Endothelial cell of umbilical vein (primary cell): ENCODE results near the gene DCAF4. TPM values are rescaled to one million over a fixed set of nuclear protein-coding genes. Genes with fewer than 3 reads are reported as not detected.

Source experiments
- BruUV-seq: library from RNA; stranded (reverse); fragments of 400-500 nt; replicated peaks from 2 replicates; lab custom pipeline; 2021; lab: Mats Ljungman, UMichigan
- CTCF ChIA-PET: fragments of 300-600, 350-600 bp; sonication (Branson Sonifier 250); formaldehyde crosslinking; loops from one replicate; lab custom pipeline; 2021; ENCODE audit warnings: antibody characterized with exemption, inconsistent platforms; lab: Charles Lee
- POLR2A ChIA-PET: fragments of 300-600, 350-600 bp; sonication (Branson Sonifier 250); formaldehyde crosslinking; loops from one replicate; lab custom pipeline; 2021; ENCODE audit warnings: antibody characterized with exemption, inconsistent platforms; lab: Charles Lee
- DNase-seq: peaks from one replicate; pipeline ENCODE4 v3.0.0-alpha.2; 2011; ENCODE audit warnings: low read depth, low spot score
- FAIRE-seq: peaks from 2 replicates; lab custom pipeline; 2011; peaks lifted over from hg19 to GRCh38; lab: Jason Lieb, UNC
- H2AFZ ChIP-seq: 2 replicates; pipeline ENCODE4 v1.6.0; 2012; ENCODE audit warnings: low read depth, low read length, control low read depth, inconsistent platforms
- H3K27ac ChIP-seq: 2 replicates; pipeline ENCODE4 v1.5.1; 2011; ENCODE audit warnings: low read depth, mild to moderate bottlenecking, control low read depth, low read length, moderate library complexity; ENCODE audit not compliant: insufficient read depth
- H3K27me3 ChIP-seq, 2 experiments: 2 replicates each; pipeline versions ENCODE4 v1.6.0 to v1.6.1; 2011; ENCODE audit warnings: low read length in 2 of 2, mixed read lengths in 1 of 2; ENCODE audit not compliant: control insufficient read depth in 2 of 2, insufficient read depth in 2 of 2
- H3K36me3 ChIP-seq, 2 experiments: 2 replicates in 1 of 2; 3 replicates in 1 of 2; pipeline ENCODE4 v1.5.1; 2011; ENCODE audit warnings: low read length in 2 of 2, mild to moderate bottlenecking in 1 of 2, moderate library complexity in 1 of 2; ENCODE audit not compliant: control insufficient read depth in 2 of 2, insufficient read depth in 2 of 2; ENCODE audit errors: extremely low read depth in 1 of 2
- H3K4me1 ChIP-seq: 3 replicates; pipeline ENCODE4 v1.5.1; 2011; ENCODE audit warnings: mild to moderate bottlenecking, low read length; ENCODE audit not compliant: control insufficient read depth, insufficient read depth; ENCODE audit errors: extremely low read depth
- H3K4me2 ChIP-seq: 2 replicates; pipeline ENCODE4 v1.6.1; 2011; ENCODE audit warnings: low read length, control low read depth, mixed read lengths; ENCODE audit not compliant: insufficient read depth
- H3K4me3 ChIP-seq, 3 experiments: fragments of 200-600 bp in 1 of 3; sonication (generic), shearing (Covaris generic) in 1 of 3; replicated peaks in 1 of 3; 2 replicates each; pipeline ENCODE4 v1.5.1; 2011 to 2016; ENCODE audit warnings: control low read depth in 3 of 3, low read length in 3 of 3, mild to moderate bottlenecking in 2 of 3, inconsistent platforms in 1 of 3, low read depth in 1 of 3, moderate library complexity in 1 of 3; ENCODE audit not compliant: insufficient read depth in 1 of 3
- H3K79me2 ChIP-seq: 2 replicates; pipeline ENCODE4 v1.6.0; 2012; ENCODE audit warnings: low read length, inconsistent platforms; ENCODE audit not compliant: control insufficient read depth, insufficient read depth
- H3K9ac ChIP-seq: replicated peaks from 2 replicates; pipeline ENCODE3; 2011; ENCODE audit warnings: low read length, control low read depth; ENCODE audit not compliant: insufficient read depth; ENCODE audit errors: extremely low read depth
- H3K9me1 ChIP-seq: replicated peaks from 3 replicates; pipeline ENCODE4 v1.6.0; 2011; ENCODE audit warnings: mild to moderate bottlenecking, low read length; ENCODE audit not compliant: control insufficient read depth, insufficient read depth; ENCODE audit errors: extremely low read depth
- H3K9me3 ChIP-seq: replicated peaks from 2 replicates; pipeline ENCODE4 v1.5.1; 2012; ENCODE audit warnings: low read length, inconsistent platforms; ENCODE audit not compliant: control insufficient read depth, insufficient read depth
- H4K20me1 ChIP-seq: replicated peaks from 2 replicates; pipeline ENCODE3; 2011; ENCODE audit warnings: mild to moderate bottlenecking, low read length; ENCODE audit not compliant: control insufficient read depth, insufficient read depth; ENCODE audit errors: extremely low read depth
- CTCF ChIP-seq, 2 donors: IDR thresholded peaks; 1 replicate in 1 of 2; 2 replicates in 1 of 2; pipeline ENCODE4 v1.5.1; 2011; ENCODE audit warnings: low read length in 2 of 2, mild to moderate bottlenecking in 2 of 2, moderate library complexity in 2 of 2, control low read depth in 1 of 2, inconsistent platforms in 1 of 2, low read depth in 1 of 2; ENCODE audit not compliant: insufficient read depth in 1 of 2; ENCODE audit errors: extremely low read depth in 1 of 2
- EZH2 ChIP-seq: IDR thresholded peaks from 2 replicates; pipeline ENCODE4 v1.6.1; 2012; ENCODE audit warnings: borderline replicate concordance, low read depth, mild to moderate bottlenecking, moderate library complexity, low read length, inconsistent platforms; ENCODE audit not compliant: severe bottlenecking
- FOS ChIP-seq: IDR thresholded peaks from 2 replicates; pipeline ENCODE4 v1.6.1; 2011; ENCODE audit warnings: mild to moderate bottlenecking, low read length, moderate library complexity, borderline replicate concordance; ENCODE audit not compliant: insufficient read depth
- GATA2 ChIP-seq: IDR thresholded peaks from 2 replicates; pipeline ENCODE4 v1.7.0; 2011; ENCODE audit warnings: low read depth, mild to moderate bottlenecking, moderate library complexity, mixed read lengths, low read length; ENCODE audit not compliant: insufficient read length, insufficient read depth
- JUN ChIP-seq: IDR thresholded peaks from 2 replicates; pipeline ENCODE4 v1.6.1; 2011; ENCODE audit warnings: borderline replicate concordance, low read depth; ENCODE audit not compliant: insufficient read length, insufficient read depth
- MAX ChIP-seq: IDR thresholded peaks from 2 replicates; pipeline ENCODE4 v1.6.1; 2011; ENCODE audit not compliant: insufficient read depth, insufficient read length
- MYC ChIP-seq: IDR thresholded peaks from one replicate; pipeline ENCODE4 v1.6.1; 2011; ENCODE audit warnings: mild to moderate bottlenecking, low read depth, low read length
- POLR2A ChIP-seq: IDR thresholded peaks from 2 replicates; pipeline ENCODE4 v1.6.1; 2012; ENCODE audit warnings: low read depth, mild to moderate bottlenecking, control low read depth, low read length
- POLR2AphosphoS5 ChIP-seq: IDR thresholded peaks from 2 replicates; pipeline ENCODE4 v1.6.1; 2012; ENCODE audit warnings: low read depth, mild to moderate bottlenecking, control low read depth, low read length, moderate library complexity; ENCODE audit not compliant: insufficient read depth
- dilution Hi-C: fragments of 300-500 bp; cut with MboI; formaldehyde crosslinking; loops from one replicate; pipeline ENCODE4 v1.15.0; 2019; ENCODE audit warnings: low sequenced_read_pairs; ENCODE audit not compliant: extremely low pct_ligation_motif_present
- intact Hi-C: fragments of 100-400 bp; cut with micrococcal nuclease; formaldehyde crosslinking; loops from one replicate; pipeline ENCODE4 v1.10.0; 2022
- polyA plus RNA-seq, 4 experiments: library from polyadenylated mRNA; depleted of rRNA in 3 of 4; stranded (reverse) in 3 of 4; unstranded in 1 of 4; fragments of >200 nt; gene quantifications; 2 replicates each; pipeline versions ENCODE4 v1.2.1 to v1.2.3, GENCODE V29; 2011 to 2012; ENCODE audit warnings: missing spikeins in 1 of 4
- total RNA-seq: library from RNA; stranded (reverse); gene quantifications from 2 replicates; pipeline ENCODE4 v1.2.3, GENCODE V29; 2021

The DCAF4 gene
- total and polyA plus RNA-seq, 2 donors (not counting 3 experiments of a cell fraction or from before 2014, with no cell fraction given) = 8.6 to 15.8 TPM

GRCh38 chr14:72903716-72904115 lies 22.5 kb upstream of the DCAF4 start:
- FAIRE-seq = no peak
- dilution Hi-C loops = no loop called here

More at GRCh38 chr14:72903716-72904115, 22.5 kb upstream of the DCAF4 start:
- Histone ChIP-seq H4K20me1 (no peaks in the 10 kb centered on the region), H3K4me2 (no peak overlapping the region), H3K27me3 (no peaks in the 10 kb centered on the region), H3K36me3 (no peaks in the 10 kb centered on the region), H3K4me1 (no peaks in the 10 kb centered on the region), H3K9ac (no peak overlapping the region), H3K27ac (no peak overlapping the region), H2AFZ (no peak overlapping the region), H3K9me1 (no peaks in the 10 kb centered on the region), H3K4me3 (no peak overlapping the region), H3K9me3 (no peaks in the 10 kb centered on the region), H3K79me2 (no peaks in the 10 kb centered on the region)
- TF ChIP-seq MAX = no peak
- no peak for TF ChIP-seq EZH2
- TF ChIP-seq FOS = no peak
- TF ChIP-seq CTCF (IDR thresholded peaks at IDR 0.05; ENCODE audit: extremely low read depth in 1 of 2, insufficient read depth in 1 of 2, low read depth in 1 of 2, low read length in 2 of 2) = no peak
- no peak for TF ChIP-seq GATA2
- no peak for TF ChIP-seq JUN
- TF ChIP-seq POLR2A = no peak
- no peak for TF ChIP-seq MYC
- TF ChIP-seq POLR2AphosphoS5 = no peak
- CTCF ChIA-PET = interaction anchor here (1.2 to 5.0 kb wide), 10 partner anchors 10 to 389 kb away, joined by 3 to 377 read pairs (median 6); partner anchors contain the start of gene DPF3
- intact Hi-C loops = loop anchor here (2.0 kb wide), 1 partner anchor 239 kb away; no protein-coding TSS in a partner anchor
- DNase-seq = no peak
- BruUV-seq = no TSS peak
- POLR2A ChIA-PET = interaction anchor here (0.9 kb wide), 1 partner anchor 350 kb away, joined by 3 read pairs; no protein-coding TSS in a partner anchor
